Type B pancreatic cell (in vitro differentiated cells): Measurements from ENCODE around the gene MAPK8. TPM values are rescaled to one million over a fixed set of nuclear protein-coding genes. Genes with fewer than 3 reads are reported as not detected.
A peak's percentile ranks its signal among the peaks of the same experiment; 100 is the strongest.

Experiments used
- DNase-seq: peaks from one replicate; pipeline ENCODE4 v3.0.0; 2021; ENCODE audit warnings: mixed read lengths; ENCODE audit not compliant: unreplicated experiment; ENCODE audit errors: extremely low spot score
- H3K27ac Mint-ChIP-seq: 2 replicates; pipeline ENCODE4 v1.8.0; 2021; ENCODE audit warnings: mild to moderate bottlenecking, mixed read lengths
- H3K27me3 Mint-ChIP-seq: 2 replicates; pipeline ENCODE4 v1.8.0; 2021; ENCODE audit warnings: mixed read lengths
- H3K36me3 Mint-ChIP-seq: 2 replicates; pipeline ENCODE4 v1.8.0; 2021; ENCODE audit warnings: mixed read lengths
- H3K4me1 Mint-ChIP-seq: one replicate; pipeline ENCODE4 v1.8.0; 2021; ENCODE audit warnings: mixed read lengths; ENCODE audit not compliant: unreplicated experiment
- H3K4me3 Mint-ChIP-seq: 2 replicates; pipeline ENCODE4 v1.8.0; 2021; ENCODE audit warnings: mild to moderate bottlenecking, mixed read lengths
- H3K9me3 Mint-ChIP-seq: 2 replicates; pipeline ENCODE4 v1.8.0; 2021; ENCODE audit warnings: mixed read lengths
- total RNA-seq: library from RNA; stranded (reverse); gene quantifications from 2 replicates; pipeline ENCODE4 v1.2.1, GENCODE V29; 2021; ENCODE audit warnings: low replicate concordance
- TF ChIP-seq, protein P1 (sequence below): fragments of 200-600 bp; sonication (generic); conservative IDR thresholded peaks from 2 replicates; pipeline ENCODE4 v1.5.0; 2021; ENCODE audit warnings: antibody characterized with exemption, mild to moderate bottlenecking

Gene MAPK8
- total RNA-seq, 1 donor from 2014 or later, result 48.4 TPM

GRCh38 chr10:48477616-48478015, 171.1 kb downstream of the MAPK8 start:
- DNase-seq, result no peak
- no peak overlapping the region for H3K4me3 Mint-ChIP-seq
- H3K36me3 Mint-ChIP-seq, result no peaks in the 10 kb centered on the region
- peaks cover 3% of the 10 kb centered on the region for H3K27me3 Mint-ChIP-seq
- H3K27ac Mint-ChIP-seq, result no peak overlapping the region
- TF ChIP-seq, protein P1, sequence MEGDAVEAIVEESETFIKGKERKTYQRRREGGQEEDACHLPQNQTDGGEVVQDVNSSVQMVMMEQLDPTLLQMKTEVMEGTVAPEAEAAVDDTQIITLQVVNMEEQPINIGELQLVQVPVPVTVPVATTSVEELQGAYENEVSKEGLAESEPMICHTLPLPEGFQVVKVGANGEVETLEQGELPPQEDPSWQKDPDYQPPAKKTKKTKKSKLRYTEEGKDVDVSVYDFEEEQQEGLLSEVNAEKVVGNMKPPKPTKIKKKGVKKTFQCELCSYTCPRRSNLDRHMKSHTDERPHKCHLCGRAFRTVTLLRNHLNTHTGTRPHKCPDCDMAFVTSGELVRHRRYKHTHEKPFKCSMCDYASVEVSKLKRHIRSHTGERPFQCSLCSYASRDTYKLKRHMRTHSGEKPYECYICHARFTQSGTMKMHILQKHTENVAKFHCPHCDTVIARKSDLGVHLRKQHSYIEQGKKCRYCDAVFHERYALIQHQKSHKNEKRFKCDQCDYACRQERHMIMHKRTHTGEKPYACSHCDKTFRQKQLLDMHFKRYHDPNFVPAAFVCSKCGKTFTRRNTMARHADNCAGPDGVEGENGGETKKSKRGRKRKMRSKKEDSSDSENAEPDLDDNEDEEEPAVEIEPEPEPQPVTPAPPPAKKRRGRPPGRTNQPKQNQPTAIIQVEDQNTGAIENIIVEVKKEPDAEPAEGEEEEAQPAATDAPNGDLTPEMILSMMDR, result no peak
- peaks cover 7% of the 10 kb centered on the region for H3K9me3 Mint-ChIP-seq
- peaks cover 10% of the 10 kb centered on the region for H3K4me1 Mint-ChIP-seq

DNA sequence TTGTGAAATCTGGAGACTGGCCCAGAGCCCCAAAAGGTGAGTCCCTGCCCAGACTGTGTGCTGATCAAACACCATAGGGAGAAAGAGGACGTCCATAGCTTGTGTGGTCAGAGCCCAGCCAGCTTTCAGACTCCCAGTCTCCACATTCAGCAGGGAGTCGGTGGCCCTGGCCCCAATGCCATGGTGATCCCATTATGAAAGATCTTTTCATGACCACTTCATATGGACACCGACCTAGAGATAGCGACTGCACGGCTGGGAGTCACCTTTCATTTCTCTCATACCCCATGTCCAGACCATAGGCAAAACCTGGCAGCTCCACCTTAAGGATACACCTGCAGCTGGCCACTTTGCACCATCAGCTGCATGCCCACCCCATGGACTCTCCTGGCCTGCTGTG, 172.0 kb downstream of the MAPK8 start:
- Mint-ChIP-seq H3K27me3 (peaks cover 3% of the 10 kb centered on the region), H3K4me3 (no peak overlapping the region), H3K4me1 (peaks cover 10% of the 10 kb centered on the region), H3K36me3 (no peaks in the 10 kb centered on the region), H3K27ac (no peak overlapping the region), H3K9me3 (peaks cover 7% of the 10 kb centered on the region)
- DNase-seq, result peak; percentile 50
- TF ChIP-seq, protein P1, result no peak

- Mint-ChIP-seq H3K4me1 (peaks cover 10% of the 10 kb centered on the region), H3K4me3 (no peak overlapping the region), H3K27me3 (peaks cover 3% of the 10 kb centered on the region), H3K27ac (no peak overlapping the region), H3K9me3 (peaks cover 7% of the 10 kb centered on the region), H3K36me3 (no peaks in the 10 kb centered on the region)
- peak; percentile 62 for DNase-seq
- TF ChIP-seq, protein P1, result no peak
These were observed 172.7 kb downstream of the MAPK8 start for GRCh38 chr10:48478980-48479811.

- peaks cover 10% of the 10 kb centered on the region for H3K4me1 Mint-ChIP-seq
- H3K4me3 Mint-ChIP-seq, result no peak overlapping the region
- H3K36me3 Mint-ChIP-seq, result no peaks in the 10 kb centered on the region
- H3K9me3 Mint-ChIP-seq, result no peaks in the 10 kb centered on the region
- H3K27me3 Mint-ChIP-seq, result peaks cover 3% of the 10 kb centered on the region
- TF ChIP-seq, protein P1, result no peak
- peak; percentile 62 for DNase-seq
- H3K27ac Mint-ChIP-seq, result no peak overlapping the region
These were observed 174.2 kb downstream of the MAPK8 start for GRCh38 chr10:48480397-48481374.

- TF ChIP-seq, protein P1, result no peak
- Mint-ChIP-seq H3K36me3 (no peaks in the 10 kb centered on the region), H3K4me3 (no peak overlapping the region), H3K27me3 (peaks cover 3% of the 10 kb centered on the region), H3K27ac (no peak overlapping the region), H3K4me1 (peaks cover 6% of the 10 kb centered on the region), H3K9me3 (no peaks in the 10 kb centered on the region)
- DNase-seq, result no peak
These were observed 174.9 kb downstream of the MAPK8 start for GRCh38 chr10:48481385-48481784.
